Tibial nerve (tissue), 4 donors: ENCODE measurements around the gene PYM1.

Experiments used
- EP300 ChIP-seq, 2 donors: sonication (generic); formaldehyde crosslinking; IDR thresholded peaks; one replicate each; pipeline ENCODE4 v1.6.1; 2017; ENCODE audit warnings: antibody characterized with exemption in 2 of 2, mild to moderate bottlenecking in 1 of 2
- POLR2A ChIP-seq, 2 donors: fragments of 450-650 bp; IDR thresholded peaks; one replicate each; pipeline ENCODE4 v1.6.1; 2017; ENCODE audit warnings: antibody characterized with exemption in 2 of 2, mild to moderate bottlenecking in 2 of 2, moderate library complexity in 2 of 2
- TF ChIP-seq, protein P1 (sequence below), 5 experiments: fragments of 200-600 bp in 3 of 5; fragments of 450-650 bp in 2 of 5; sonication (generic) in 3 of 5; IDR thresholded peaks; one replicate each; pipeline ENCODE4 v1.5.1; 2016 to 2019; ENCODE audit warnings: antibody characterized with exemption in 5 of 5, mild to moderate bottlenecking in 3 of 5, moderate library complexity in 2 of 5

DNA sequence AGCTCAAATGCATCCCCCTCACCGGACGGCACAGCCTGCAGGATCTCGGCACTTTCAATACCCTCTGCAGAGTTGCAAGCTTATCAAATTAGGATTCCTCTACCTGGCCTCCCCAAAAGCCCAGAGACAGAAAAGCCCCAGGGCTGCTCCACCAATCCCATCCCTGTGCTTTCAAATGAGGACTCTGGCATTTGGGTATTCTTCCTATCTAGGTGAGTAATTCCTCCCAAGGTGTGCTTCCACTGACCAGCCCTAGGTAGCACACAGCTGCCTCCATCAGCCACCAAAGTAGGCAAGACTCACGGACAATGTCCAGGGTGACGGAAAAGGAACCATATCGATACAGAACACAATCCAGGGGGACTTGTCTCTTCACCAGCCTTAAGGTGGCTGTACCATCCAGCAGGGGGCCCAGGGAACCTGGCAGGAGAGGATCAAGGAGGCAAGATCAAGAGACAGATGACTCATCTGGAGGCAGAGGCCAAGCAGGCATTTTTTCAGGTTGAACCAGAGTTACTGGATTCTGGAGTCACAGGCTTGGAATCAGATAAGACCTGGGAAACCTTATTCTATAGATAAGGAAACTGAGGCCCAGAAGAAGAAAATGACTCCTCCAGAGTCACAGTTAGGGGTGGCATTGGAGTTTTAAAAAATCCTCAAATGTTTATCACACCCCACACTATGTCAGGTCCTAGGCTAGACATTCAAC lies 28.3 kb upstream of the PYM1 start:
- TF ChIP-seq, protein P1, sequence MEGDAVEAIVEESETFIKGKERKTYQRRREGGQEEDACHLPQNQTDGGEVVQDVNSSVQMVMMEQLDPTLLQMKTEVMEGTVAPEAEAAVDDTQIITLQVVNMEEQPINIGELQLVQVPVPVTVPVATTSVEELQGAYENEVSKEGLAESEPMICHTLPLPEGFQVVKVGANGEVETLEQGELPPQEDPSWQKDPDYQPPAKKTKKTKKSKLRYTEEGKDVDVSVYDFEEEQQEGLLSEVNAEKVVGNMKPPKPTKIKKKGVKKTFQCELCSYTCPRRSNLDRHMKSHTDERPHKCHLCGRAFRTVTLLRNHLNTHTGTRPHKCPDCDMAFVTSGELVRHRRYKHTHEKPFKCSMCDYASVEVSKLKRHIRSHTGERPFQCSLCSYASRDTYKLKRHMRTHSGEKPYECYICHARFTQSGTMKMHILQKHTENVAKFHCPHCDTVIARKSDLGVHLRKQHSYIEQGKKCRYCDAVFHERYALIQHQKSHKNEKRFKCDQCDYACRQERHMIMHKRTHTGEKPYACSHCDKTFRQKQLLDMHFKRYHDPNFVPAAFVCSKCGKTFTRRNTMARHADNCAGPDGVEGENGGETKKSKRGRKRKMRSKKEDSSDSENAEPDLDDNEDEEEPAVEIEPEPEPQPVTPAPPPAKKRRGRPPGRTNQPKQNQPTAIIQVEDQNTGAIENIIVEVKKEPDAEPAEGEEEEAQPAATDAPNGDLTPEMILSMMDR (IDR thresholded peaks at IDR 0.05), result peak in 1 of 5 experiments; percentile 13
- TF ChIP-seq POLR2A (IDR thresholded peaks at IDR 0.05) (no peak), EP300 (IDR thresholded peaks at IDR 0.05) (no peak)
